T-helper 17 cell (primary cell): Measurements from ENCODE around the gene FRY. TPM values are rescaled to one million over a fixed set of nuclear protein-coding genes. Genes with fewer than 3 reads are reported as not detected.

ENCODE experiments used
- ATAC-seq: fragments of 150-1000 bp; cut with Tn5 transposase; 2 replicates; pipeline ENCODE4 v1.10.0; 2021; ENCODE audit warnings: mild to moderate bottlenecking, moderate library complexity
- DNase-seq, 3 donors: peaks; one replicate each; pipeline versions ENCODE4 v3.0.0 to v3.0.0-alpha.2; 2020 to 2021
- H3K9me3 ChIP-seq: one replicate; pipeline ENCODE4 v1.7.0; 2013; ENCODE audit warnings: low read length, mild to moderate bottlenecking; ENCODE audit not compliant: control insufficient read depth, poor library complexity, severe bottlenecking
- H3K27ac Mint-ChIP-seq: one replicate; pipeline ENCODE4 v1.8.0; 2022; ENCODE audit warnings: mild to moderate bottlenecking, moderate library complexity, mixed read lengths
- H3K27me3 Mint-ChIP-seq: one replicate; pipeline ENCODE4 v1.8.0; 2022; ENCODE audit warnings: mixed read lengths
- H3K36me3 Mint-ChIP-seq: one replicate; pipeline ENCODE4 v1.8.0; 2022; ENCODE audit warnings: low read depth, mixed read lengths
- H3K4me1 Mint-ChIP-seq: one replicate; pipeline ENCODE4 v1.8.0; 2022; ENCODE audit warnings: mild to moderate bottlenecking, mixed read lengths
- H3K4me3 Mint-ChIP-seq: one replicate; pipeline ENCODE4 v1.8.0; 2022; ENCODE audit warnings: mild to moderate bottlenecking, moderate library complexity, mixed read lengths
- total RNA-seq, 4 donors: library from RNA in 2 of 4; stranded (reverse) in 2 of 4; gene quantifications; one replicate each; pipeline ENCODE4 v1.2.3 and lab custom pipeline; 2022 to 2026

Gene FRY
- total RNA-seq, 2 donors from 2014 or later = 46.3 to 68.8 TPM

DNA sequence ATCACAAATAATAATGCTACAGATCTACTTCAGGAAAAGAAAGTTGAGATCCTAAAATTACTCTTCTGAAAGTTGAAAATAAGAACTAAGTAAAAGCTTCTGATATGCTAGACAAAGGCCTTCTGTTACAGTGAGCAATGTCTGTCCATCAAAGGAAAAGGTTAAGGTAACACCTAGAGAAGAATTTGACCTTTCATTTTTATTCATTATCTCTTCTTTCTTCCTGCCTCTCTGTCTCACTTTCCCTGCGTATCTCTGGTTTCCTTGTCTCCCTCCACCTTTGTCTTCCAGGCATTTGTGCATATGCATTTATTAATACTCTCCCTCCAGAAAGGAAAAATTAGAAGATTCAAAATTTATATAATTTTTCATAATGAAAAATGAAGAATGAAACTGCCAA is 234.6 kb downstream of the FRY start:
- ATAC-seq = no peak
- Mint-ChIP-seq H3K4me1 (peaks cover 8% of the 10 kb centered on the region), H3K4me3 (no peak overlapping the region), H3K27ac (no peak overlapping the region), H3K36me3 (peaks cover 13% of the 10 kb centered on the region), H3K27me3 (no peaks in the 10 kb centered on the region)
- H3K9me3 ChIP-seq = no peaks in the 10 kb centered on the region
- no peak for DNase-seq

DNA sequence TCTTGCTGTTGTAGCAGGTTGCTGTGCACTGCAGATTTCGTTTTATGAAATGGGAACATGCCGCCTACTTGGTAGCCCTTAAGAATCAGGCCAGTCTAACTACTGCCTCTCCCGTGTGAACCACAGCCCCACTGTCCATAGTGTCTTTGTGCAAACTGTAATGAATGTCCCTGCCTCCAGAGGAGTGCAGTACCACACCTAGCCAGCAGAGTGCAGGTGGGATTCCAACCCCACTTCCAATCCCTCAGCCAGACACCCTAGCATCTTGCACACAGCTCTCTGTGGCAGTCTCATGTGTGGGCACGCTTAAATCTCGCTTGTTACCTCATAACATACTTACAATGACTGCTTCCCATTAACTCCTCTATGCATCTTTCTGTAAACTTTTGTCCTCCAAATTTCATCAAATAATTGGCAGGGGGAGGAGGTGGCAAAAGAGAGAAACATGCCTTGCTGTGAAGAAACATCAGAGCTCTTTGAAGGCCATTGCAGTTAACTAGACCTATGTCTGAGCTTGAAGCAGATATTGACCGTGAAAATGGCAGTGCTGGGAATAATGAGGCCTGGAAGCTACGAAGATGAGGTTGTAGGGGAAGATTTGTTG is 236.4 kb downstream of the FRY start:
- Mint-ChIP-seq H3K27ac (no peak overlapping the region), H3K4me1 (peaks cover 8% of the 10 kb centered on the region), H3K27me3 (no peaks in the 10 kb centered on the region), H3K36me3 (peaks cover 15% of the 10 kb centered on the region), H3K4me3 (no peak overlapping the region)
- DNase-seq (peak in 2 of 3 donors; percentile 15 to 40), ATAC-seq (peak; percentile 84)
- no peaks in the 10 kb centered on the region for H3K9me3 ChIP-seq

DNA sequence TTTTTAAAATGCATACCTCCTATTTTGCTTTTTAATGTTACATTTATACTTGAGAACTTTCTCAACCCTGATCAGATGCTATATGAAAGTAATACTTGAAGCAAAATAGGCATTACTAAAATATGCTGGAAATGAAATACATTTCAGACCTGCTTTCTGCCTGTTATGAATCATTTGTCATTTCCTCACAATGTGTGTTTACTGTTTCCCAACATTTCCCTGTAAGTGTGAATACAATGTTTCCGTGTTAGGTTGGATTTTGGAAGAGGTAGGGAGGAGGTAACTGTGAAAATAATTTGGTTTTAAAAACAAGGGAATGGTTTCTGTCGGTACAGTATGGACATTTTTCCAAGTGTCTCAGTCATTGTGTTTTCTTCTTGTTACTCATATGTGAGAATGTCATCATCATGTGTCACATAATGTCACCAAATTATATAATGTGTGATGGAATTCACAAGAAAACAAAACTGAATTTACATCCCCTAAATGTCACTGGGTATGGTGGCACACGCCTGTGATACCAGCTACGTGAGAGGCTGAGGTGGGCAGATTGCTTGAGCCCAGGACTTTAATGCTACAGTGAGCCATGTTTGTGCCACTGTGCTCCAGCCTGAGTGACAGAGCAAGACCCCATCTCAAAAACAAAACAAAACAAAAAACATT is 240.6 kb downstream of the FRY start:
- no peak for DNase-seq
- ATAC-seq = no peak
- H3K4me3 Mint-ChIP-seq = no peak overlapping the region
- peaks cover 6% of the 10 kb centered on the region for H3K4me1 Mint-ChIP-seq
- H3K9me3 ChIP-seq = no peaks in the 10 kb centered on the region
- no peaks in the 10 kb centered on the region for H3K27me3 Mint-ChIP-seq
- H3K27ac Mint-ChIP-seq = peak overlapping the region; percentile 47
- peaks cover 15% of the 10 kb centered on the region for H3K36me3 Mint-ChIP-seq

DNA sequence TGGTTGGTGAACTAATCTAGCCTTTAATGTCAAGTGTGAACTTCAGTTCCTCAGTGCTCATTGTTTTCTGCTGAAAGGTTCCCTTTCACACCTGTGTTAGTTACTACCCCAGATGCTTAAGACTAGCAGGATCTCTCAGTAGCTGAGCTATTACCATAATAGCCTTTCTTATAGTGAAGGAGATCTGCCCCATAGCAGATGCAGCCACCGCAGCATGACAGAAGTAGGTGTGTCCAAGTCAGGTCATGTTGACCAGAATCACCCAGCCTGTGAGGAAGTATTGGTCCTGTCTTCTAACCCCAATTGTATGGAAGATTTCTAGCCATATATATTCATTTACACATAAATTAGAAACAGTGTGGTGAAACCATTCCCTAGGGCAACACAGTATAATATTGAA is 246.3 kb downstream of the FRY start:
- peaks cover 7% of the 10 kb centered on the region for H3K36me3 Mint-ChIP-seq
- H3K27me3 Mint-ChIP-seq = no peaks in the 10 kb centered on the region
- H3K4me3 Mint-ChIP-seq = no peak overlapping the region

DNA sequence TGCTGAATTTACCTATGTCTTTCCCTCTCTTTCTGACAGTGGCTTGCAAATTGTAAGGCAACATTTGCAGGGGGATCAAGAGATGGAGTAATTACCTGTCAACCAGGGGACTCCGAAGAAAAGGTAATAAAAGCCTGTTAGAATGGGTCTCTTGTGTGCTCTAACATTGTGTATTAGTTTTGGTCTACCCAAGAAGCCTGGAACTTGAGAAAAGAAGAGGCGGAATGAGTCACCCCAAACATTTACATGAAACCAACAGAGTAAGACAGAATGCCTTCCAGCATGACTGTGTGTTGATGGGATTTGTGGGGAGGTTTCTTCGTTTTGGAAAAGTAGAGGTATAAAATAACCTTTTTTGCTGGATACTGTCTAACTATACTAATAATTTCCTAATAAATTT is 246.9 kb downstream of the FRY start:
- no peak overlapping the region for H3K4me3 Mint-ChIP-seq
- H3K27ac Mint-ChIP-seq = no peak overlapping the region
- H3K27me3 Mint-ChIP-seq = no peaks in the 10 kb centered on the region
- ATAC-seq (no peak), DNase-seq (no peak)
- H3K4me1 Mint-ChIP-seq = no peaks in the 10 kb centered on the region
- peaks cover 7% of the 10 kb centered on the region for H3K36me3 Mint-ChIP-seq
- H3K9me3 ChIP-seq = no peaks in the 10 kb centered on the region

More for the DNA sequence above, 246.3 kb downstream of the FRY start:
- H3K9me3 ChIP-seq = no peaks in the 10 kb centered on the region
- DNase-seq (no peak), ATAC-seq (no peak)
- no peaks in the 10 kb centered on the region for H3K4me1 Mint-ChIP-seq
- H3K27ac Mint-ChIP-seq = no peak overlapping the region

DNA sequence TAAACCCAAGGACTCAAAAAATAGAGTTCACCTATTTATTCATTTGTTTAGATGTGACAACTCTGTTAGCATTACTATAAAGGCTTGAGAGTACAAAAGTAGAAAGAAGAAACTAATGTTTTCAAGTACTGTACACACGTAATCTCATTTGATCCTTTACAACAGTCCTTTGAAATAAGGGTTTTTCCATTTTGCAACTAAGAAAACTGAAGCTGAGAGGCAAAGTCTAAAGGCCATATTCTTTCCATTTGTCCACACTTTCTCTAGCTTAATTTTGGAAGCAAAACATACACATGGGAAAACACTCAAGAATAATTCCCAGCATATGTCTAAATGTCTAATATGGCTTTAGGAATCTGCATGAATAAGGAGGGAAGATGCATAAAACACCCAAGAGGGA is 249.5 kb downstream of the FRY start:
- no peaks in the 10 kb centered on the region for H3K9me3 ChIP-seq
- no peaks in the 10 kb centered on the region for H3K4me1 Mint-ChIP-seq
- H3K27me3 Mint-ChIP-seq = no peaks in the 10 kb centered on the region
- no peak overlapping the region for H3K27ac Mint-ChIP-seq
- H3K4me3 Mint-ChIP-seq = no peak overlapping the region
- H3K36me3 Mint-ChIP-seq = peaks cover 7% of the 10 kb centered on the region
- ATAC-seq = no peak
- DNase-seq = no peak

DNA sequence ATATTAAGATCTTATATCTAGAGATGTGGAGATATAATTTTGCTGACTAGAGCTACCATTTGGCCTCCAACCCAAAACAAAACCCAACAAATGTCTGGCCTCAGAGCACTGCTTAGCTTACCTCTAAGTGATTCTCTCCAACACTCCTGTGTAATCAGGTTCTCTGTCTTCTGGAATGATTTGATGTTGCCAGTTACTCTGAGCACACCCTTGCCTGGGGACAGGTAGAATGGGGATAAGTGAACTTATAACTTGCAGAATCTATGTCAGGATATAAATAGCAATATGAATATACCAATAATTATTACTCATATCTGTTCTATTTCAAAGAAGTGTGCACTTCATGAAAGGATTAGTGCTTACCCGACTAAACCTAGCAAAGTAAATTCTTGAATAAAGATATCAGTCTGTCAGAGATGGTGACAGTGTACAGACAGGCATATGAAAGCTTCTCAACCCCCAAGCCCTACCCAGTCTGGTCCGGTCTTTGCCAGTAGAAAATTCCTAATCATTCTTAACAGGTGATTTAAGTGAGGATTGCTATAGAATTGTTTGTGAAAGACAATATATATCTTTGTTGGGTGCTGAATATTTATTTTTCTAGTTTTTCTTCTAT is 250.6 kb downstream of the FRY start:
- no peak for DNase-seq
- Mint-ChIP-seq H3K36me3 (peaks cover 5% of the 10 kb centered on the region), H3K27ac (no peak overlapping the region), H3K4me1 (no peaks in the 10 kb centered on the region), H3K4me3 (no peak overlapping the region), H3K27me3 (no peaks in the 10 kb centered on the region)
- no peak for ATAC-seq
- no peaks in the 10 kb centered on the region for H3K9me3 ChIP-seq

DNA sequence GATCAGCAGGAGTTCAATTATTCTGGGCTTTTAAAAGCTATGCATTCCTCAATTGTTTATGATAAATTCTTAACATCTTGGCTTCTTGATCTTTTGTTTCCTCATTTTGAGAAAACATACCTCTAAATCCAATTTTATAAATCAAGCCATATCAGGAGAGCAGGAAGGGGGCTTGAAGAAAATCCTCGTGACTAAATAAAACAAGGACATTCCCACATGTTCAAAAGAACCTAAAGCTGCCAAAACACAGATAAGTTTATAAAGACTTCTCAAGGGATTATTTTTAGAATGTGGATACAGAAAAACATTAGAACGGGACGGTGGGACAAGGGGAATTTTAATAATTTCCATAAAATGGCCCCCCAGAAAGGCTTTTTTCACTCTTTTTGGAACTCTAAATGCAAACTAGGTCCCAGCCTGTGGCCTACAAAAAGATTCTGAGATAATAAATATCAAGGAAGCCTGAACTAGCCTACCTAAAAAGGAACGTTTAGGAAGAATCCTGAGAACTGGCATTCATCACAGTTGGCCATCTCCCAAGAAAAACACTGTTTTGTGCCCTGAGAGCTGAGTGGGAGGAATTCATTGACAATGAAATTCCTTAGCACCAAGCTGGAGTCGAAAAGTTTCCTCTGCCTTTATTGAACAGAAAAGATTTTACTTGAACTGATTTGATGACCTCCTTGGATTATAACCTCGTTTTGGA is 253.5 kb downstream of the FRY start:
- Mint-ChIP-seq H3K27ac (no peak overlapping the region), H3K27me3 (no peaks in the 10 kb centered on the region), H3K4me1 (no peaks in the 10 kb centered on the region)

DNA sequence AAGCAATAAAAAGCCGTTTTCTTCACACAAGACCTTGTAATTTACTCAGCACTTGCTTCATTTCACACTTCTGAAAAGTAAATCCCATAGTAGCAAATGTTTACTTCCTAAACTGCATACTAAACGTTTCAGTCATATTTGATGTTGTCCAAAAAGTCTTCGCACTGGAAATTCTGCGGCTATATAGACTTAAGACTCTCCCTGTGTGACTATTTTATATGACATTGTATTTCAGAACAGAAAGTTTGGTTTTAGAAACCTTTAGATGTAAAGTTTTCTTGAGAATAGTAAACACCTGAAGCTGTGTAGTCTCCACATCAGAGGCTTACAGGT is 254.0 kb downstream of the FRY start:
- H3K9me3 ChIP-seq = no peaks in the 10 kb centered on the region
- Mint-ChIP-seq H3K27ac (no peak overlapping the region), H3K4me3 (no peak overlapping the region), H3K36me3 (peaks cover 10% of the 10 kb centered on the region), H3K4me1 (no peaks in the 10 kb centered on the region), H3K27me3 (no peaks in the 10 kb centered on the region)
- no peak for DNase-seq
- no peak for ATAC-seq

More for the DNA sequence above, 253.5 kb downstream of the FRY start:
- no peaks in the 10 kb centered on the region for H3K9me3 ChIP-seq
- peaks cover 6% of the 10 kb centered on the region for H3K36me3 Mint-ChIP-seq
- H3K4me3 Mint-ChIP-seq = no peak overlapping the region
- ATAC-seq (no peak), DNase-seq (no peak)

DNA sequence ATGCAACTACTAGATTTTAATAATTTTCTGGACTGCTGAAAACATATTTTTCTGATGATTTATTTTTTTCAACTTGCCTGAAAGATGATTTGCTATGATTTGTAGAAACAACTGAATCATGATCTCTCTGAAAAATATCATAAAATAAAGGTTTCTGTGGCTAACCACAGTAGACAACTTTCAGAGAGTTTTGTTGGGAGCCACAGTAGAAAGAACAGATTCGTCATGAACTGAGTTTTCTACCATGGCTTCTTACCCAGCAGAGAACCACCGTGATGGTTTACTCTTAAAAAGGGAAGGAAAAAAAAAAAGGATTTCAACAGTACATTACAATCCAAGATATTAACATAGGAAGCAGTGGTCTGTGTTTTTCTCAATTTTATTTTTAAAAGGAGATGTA is 265.6 kb downstream of the FRY start:
- no peak overlapping the region for H3K4me3 Mint-ChIP-seq
- H3K27me3 Mint-ChIP-seq = peaks cover 6% of the 10 kb centered on the region
- peaks cover 11% of the 10 kb centered on the region for H3K4me1 Mint-ChIP-seq
- H3K27ac Mint-ChIP-seq = no peak overlapping the region
- ATAC-seq (no peak), DNase-seq (no peak)
- H3K36me3 Mint-ChIP-seq = peaks cover 5% of the 10 kb centered on the region
- H3K9me3 ChIP-seq = no peaks in the 10 kb centered on the region

DNA sequence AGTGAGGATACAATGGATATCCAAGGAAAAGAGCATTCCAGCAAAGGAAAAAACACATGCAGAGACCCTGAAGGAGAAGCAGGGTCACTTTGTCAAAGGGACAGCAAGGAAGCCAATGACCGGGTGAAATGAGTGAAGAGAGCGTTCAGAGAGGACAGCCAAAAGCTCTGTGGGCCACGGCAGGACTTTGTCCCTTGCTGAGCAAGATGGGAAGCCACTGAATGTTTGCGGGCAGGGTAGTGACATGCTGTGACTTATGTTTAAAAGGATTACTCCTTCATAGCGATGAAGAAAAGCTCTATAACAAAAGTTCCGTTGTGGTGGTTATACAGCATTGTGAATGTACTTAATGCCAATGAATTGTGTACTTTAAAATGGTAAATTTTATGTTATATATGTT is 267.1 kb downstream of the FRY start:
- no peaks in the 10 kb centered on the region for H3K9me3 ChIP-seq
- no peak for DNase-seq
- no peak for ATAC-seq
- Mint-ChIP-seq H3K27me3 (peaks cover 6% of the 10 kb centered on the region), H3K36me3 (peaks cover 5% of the 10 kb centered on the region), H3K27ac (no peak overlapping the region), H3K4me3 (no peak overlapping the region), H3K4me1 (peaks cover 11% of the 10 kb centered on the region)

DNA sequence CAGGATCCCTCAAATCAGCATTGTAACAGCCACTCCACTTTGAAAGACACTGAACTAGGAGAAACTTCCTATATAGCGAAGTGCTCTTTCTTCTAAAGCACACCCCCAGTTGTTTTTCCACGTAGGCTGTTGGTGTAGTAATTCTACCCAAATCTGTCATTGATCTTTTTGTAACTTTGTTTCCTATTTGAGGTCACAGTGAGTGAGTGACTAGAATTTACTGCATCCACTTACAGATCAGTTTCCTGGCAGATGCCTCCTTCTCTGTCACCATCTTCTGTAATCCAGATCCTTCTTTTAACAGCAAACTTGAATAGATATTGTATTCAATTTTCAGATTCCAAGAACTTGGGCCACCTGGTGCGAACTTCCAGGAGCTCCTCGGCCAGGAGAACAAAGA is 268.3 kb downstream of the FRY start:
- Mint-ChIP-seq H3K4me1 (peaks cover 11% of the 10 kb centered on the region), H3K27ac (no peak overlapping the region), H3K36me3 (peaks cover 3% of the 10 kb centered on the region), H3K27me3 (peaks cover 6% of the 10 kb centered on the region), H3K4me3 (no peak overlapping the region)
- DNase-seq (no peak), ATAC-seq (no peak)
- H3K9me3 ChIP-seq = no peaks in the 10 kb centered on the region

DNA sequence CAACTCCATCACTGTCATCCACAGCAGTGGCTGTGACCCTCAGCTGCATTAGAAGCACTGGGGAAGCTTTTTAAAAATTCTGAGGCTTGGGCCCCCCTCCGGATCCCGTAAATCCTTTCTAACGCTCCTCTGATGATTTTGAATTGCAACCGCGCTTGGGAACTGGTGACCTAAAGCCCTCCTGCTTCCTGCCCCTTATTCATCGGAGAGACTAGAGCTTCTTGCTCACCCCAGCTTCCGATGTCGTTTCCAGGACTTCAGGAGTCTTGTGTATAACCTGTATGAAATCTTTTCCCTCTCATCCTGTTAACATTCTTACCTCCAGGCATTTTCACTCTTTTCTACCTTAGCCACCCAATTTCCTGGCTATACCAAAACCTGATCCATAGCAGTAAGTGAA is 268.8 kb downstream of the FRY start:
- DNase-seq = no peak
- Mint-ChIP-seq H3K36me3 (peaks cover 3% of the 10 kb centered on the region), H3K4me3 (no peak overlapping the region), H3K27me3 (peaks cover 6% of the 10 kb centered on the region), H3K4me1 (peaks cover 11% of the 10 kb centered on the region), H3K27ac (no peak overlapping the region)
- no peak for ATAC-seq
- no peaks in the 10 kb centered on the region for H3K9me3 ChIP-seq
